Endodermal cell (in vitro differentiated cells): ENCODE results near the gene CRCP. TPM values are rescaled to one million over a fixed set of nuclear protein-coding genes. Genes with fewer than 3 reads are reported as not detected.

Experiments
- DNase-seq: peaks from one replicate; pipeline ENCODE4 v3.0.0-alpha.2; 2017
- H3K27ac ChIP-seq: 2 replicates; pipeline ENCODE4 v1.5.1; 2013; ENCODE audit warnings: mild to moderate bottlenecking, low read depth, low read length, moderate library complexity
- H3K27me3 ChIP-seq: 2 replicates; pipeline ENCODE4 v1.6.1; 2013; ENCODE audit warnings: mild to moderate bottlenecking, low read length, moderate library complexity; ENCODE audit not compliant: insufficient read depth, control insufficient read depth, poor library complexity, severe bottlenecking
- H3K36me3 ChIP-seq: 2 replicates; pipeline ENCODE4 v1.7.0; 2013; ENCODE audit warnings: mild to moderate bottlenecking, low read length, moderate library complexity; ENCODE audit not compliant: control insufficient read depth, insufficient read depth
- H3K4me1 ChIP-seq: one replicate; pipeline ENCODE4 v1.7.0; 2013; ENCODE audit warnings: low read length; ENCODE audit not compliant: control insufficient read depth, insufficient read depth
- H3K4me3 ChIP-seq: 2 replicates; pipeline ENCODE4 v1.5.1; 2013; ENCODE audit warnings: mild to moderate bottlenecking, low read length, moderate library complexity
- H3K9ac ChIP-seq: 2 replicates; pipeline ENCODE4 v1.6.1; 2013; ENCODE audit warnings: mild to moderate bottlenecking, low read length, moderate library complexity; ENCODE audit not compliant: poor library complexity, severe bottlenecking; ENCODE audit errors: extremely low read depth
- H3K9me3 ChIP-seq: 2 replicates; pipeline ENCODE4 v1.6.1; 2013; ENCODE audit warnings: mild to moderate bottlenecking, low read length, moderate library complexity; ENCODE audit not compliant: control insufficient read depth
- H3K27ac Mint-ChIP-seq: 2 replicates; pipeline ENCODE4 v1.8.0; 2020; ENCODE audit warnings: mixed read lengths
- H3K27me3 Mint-ChIP-seq: 2 replicates; pipeline ENCODE4 v1.8.0; 2021; ENCODE audit warnings: mild to moderate bottlenecking, mixed read lengths; ENCODE audit not compliant: insufficient read depth
- H3K36me3 Mint-ChIP-seq: 2 replicates; pipeline ENCODE4 v1.8.0; 2020; ENCODE audit warnings: low read depth, mixed read lengths
- H3K4me1 Mint-ChIP-seq: 2 replicates; pipeline ENCODE4 v1.8.0; 2020; ENCODE audit warnings: mixed read lengths
- H3K4me3 Mint-ChIP-seq: 2 replicates; pipeline ENCODE4 v1.8.0; 2020; ENCODE audit warnings: mild to moderate bottlenecking, moderate library complexity, mixed read lengths
- H3K9me3 Mint-ChIP-seq: 2 replicates; pipeline ENCODE4 v1.8.0; 2020; ENCODE audit warnings: mild to moderate bottlenecking, mixed read lengths
- CTCF ChIP-seq: fragments of 200-600 bp; sonication (generic); conservative IDR thresholded peaks from 2 replicates; pipeline ENCODE4 v1.5.0; 2021; ENCODE audit warnings: antibody characterized with exemption, mild to moderate bottlenecking
- WGBS, 2 experiments: methylation state at CpG; one replicate each; pipeline versions ENCODE4 v1.1.5 to v1.1.7; 2013; ENCODE audit warnings: missing lambda C conversion rate in 2 of 2, mixed read lengths in 1 of 2; ENCODE audit not compliant: insufficient coverage in 1 of 2, insufficient read length in 1 of 2; 5-methylcytosine and 5-hydroxymethylcytosine counted together
- total RNA-seq, 2 donors: library from RNA; stranded (reverse); fragmentation: NEBNext Ultra II Directional in 1 of 2; extraction: Animal tissue kit (Norgen Biotek cat#: 25700) in 1 of 2; gene quantifications; 2 replicates in 1 of 2; 3 replicates in 1 of 2; pipeline ENCODE4 v1.2.1, GENCODE V29; 2021

CRCP gene
- total RNA-seq, 2 donors from 2014 or later = 25.9 to 27.8 TPM

- no peaks in the 10 kb centered on the region for H3K27me3 Mint-ChIP-seq
- H3K9me3 Mint-ChIP-seq = peaks cover 6% of the 10 kb centered on the region
- Histone ChIP-seq H3K4me1 (no peaks in the 10 kb centered on the region), H3K27ac (no peak overlapping the region), H3K27me3 (no peaks in the 10 kb centered on the region), H3K9me3 (no peaks in the 10 kb centered on the region), H3K4me3 (no peak overlapping the region), H3K36me3 (no peaks in the 10 kb centered on the region), H3K9ac (no peak overlapping the region)
- H3K27ac Mint-ChIP-seq = no peak overlapping the region
- H3K36me3 Mint-ChIP-seq = no peaks in the 10 kb centered on the region
- 87 to 94% methylated on average over 2 of the region's 2 CpGs for WGBS, 2 experiments
- TF ChIP-seq CTCF = no peak
- H3K4me3 Mint-ChIP-seq = no peak overlapping the region
- no peak for DNase-seq
- H3K4me1 Mint-ChIP-seq = no peaks in the 10 kb centered on the region
Observed at GRCh38 chr7:66176914-66177313, 62.3 kb downstream of the CRCP start.

- H3K36me3 ChIP-seq = no peaks in the 10 kb centered on the region
- Mint-ChIP-seq H3K36me3 (no peaks in the 10 kb centered on the region), H3K4me1 (no peaks in the 10 kb centered on the region), H3K4me3 (no peak overlapping the region), H3K27me3 (no peaks in the 10 kb centered on the region), H3K27ac (no peak overlapping the region), H3K9me3 (peaks cover 6% of the 10 kb centered on the region)
- H3K27ac ChIP-seq = no peak overlapping the region
- WGBS, 2 experiments = 98% methylated on average over 2 of the region's 2 CpGs; no CpG with 5 or more reads in 1 of the 2 experiments
- H3K4me3 ChIP-seq = no peak overlapping the region
- DNase-seq = no peak
- H3K4me1 ChIP-seq = no peaks in the 10 kb centered on the region
- no peak overlapping the region for H3K9ac ChIP-seq
- TF ChIP-seq CTCF = no peak
- no peaks in the 10 kb centered on the region for H3K27me3 ChIP-seq
- no peaks in the 10 kb centered on the region for H3K9me3 ChIP-seq
Observed at GRCh38 chr7:66178258-66178657, 63.6 kb downstream of the CRCP start.

GRCh38 chr7:66181329-66181728 lies 66.7 kb downstream of the CRCP start:
- no peak for TF ChIP-seq CTCF
- Mint-ChIP-seq H3K4me3 (no peak overlapping the region), H3K4me1 (peaks cover 5% of the 10 kb centered on the region), H3K27me3 (no peaks in the 10 kb centered on the region), H3K9me3 (peaks cover 20% of the 10 kb centered on the region), H3K36me3 (peaks cover 3% of the 10 kb centered on the region), H3K27ac (no peak overlapping the region)
- H3K9me3 ChIP-seq = no peaks in the 10 kb centered on the region
- H3K27ac ChIP-seq = no peak overlapping the region
- H3K27me3 ChIP-seq = no peaks in the 10 kb centered on the region
- no peak for DNase-seq
- H3K36me3 ChIP-seq = no peaks in the 10 kb centered on the region
- no peak overlapping the region for H3K9ac ChIP-seq
- H3K4me3 ChIP-seq = no peak overlapping the region
- H3K4me1 ChIP-seq = no peaks in the 10 kb centered on the region
